Testis (tissue), 2 donors: ENCODE data around the gene SPDYA.

Experiments
- POLR2A ChIP-seq: fragments of 450-650 bp; IDR thresholded peaks from one replicate; pipeline ENCODE4 v1.6.1; 2017; ENCODE audit warnings: antibody characterized with exemption, mild to moderate bottlenecking, moderate library complexity
- TF ChIP-seq, protein P1 (sequence below), 3 experiments: fragments of 450-650 bp in 2 of 3; fragments of 200-600 bp in 1 of 3; sonication (generic) in 1 of 3; IDR thresholded peaks; one replicate each; pipeline ENCODE4 v1.5.1; 2016 to 2019; ENCODE audit warnings: antibody characterized with exemption in 3 of 3, mild to moderate bottlenecking in 2 of 3, moderate library complexity in 1 of 3

GRCh38 chr2:28761420-28761819 lies 49.2 kb upstream of the SPDYA start:
- TF ChIP-seq, protein P1, sequence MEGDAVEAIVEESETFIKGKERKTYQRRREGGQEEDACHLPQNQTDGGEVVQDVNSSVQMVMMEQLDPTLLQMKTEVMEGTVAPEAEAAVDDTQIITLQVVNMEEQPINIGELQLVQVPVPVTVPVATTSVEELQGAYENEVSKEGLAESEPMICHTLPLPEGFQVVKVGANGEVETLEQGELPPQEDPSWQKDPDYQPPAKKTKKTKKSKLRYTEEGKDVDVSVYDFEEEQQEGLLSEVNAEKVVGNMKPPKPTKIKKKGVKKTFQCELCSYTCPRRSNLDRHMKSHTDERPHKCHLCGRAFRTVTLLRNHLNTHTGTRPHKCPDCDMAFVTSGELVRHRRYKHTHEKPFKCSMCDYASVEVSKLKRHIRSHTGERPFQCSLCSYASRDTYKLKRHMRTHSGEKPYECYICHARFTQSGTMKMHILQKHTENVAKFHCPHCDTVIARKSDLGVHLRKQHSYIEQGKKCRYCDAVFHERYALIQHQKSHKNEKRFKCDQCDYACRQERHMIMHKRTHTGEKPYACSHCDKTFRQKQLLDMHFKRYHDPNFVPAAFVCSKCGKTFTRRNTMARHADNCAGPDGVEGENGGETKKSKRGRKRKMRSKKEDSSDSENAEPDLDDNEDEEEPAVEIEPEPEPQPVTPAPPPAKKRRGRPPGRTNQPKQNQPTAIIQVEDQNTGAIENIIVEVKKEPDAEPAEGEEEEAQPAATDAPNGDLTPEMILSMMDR (IDR thresholded peaks at IDR 0.05): no peak
- TF ChIP-seq POLR2A: no peak
